HEK293T (cell line): ENCODE measurements around the gene IFIT1.

Experiments used
- FOXK2 ChIP-seq: fragments of 450-650 bp; IDR thresholded peaks from 2 replicates; pipeline ENCODE4 v1.6.1; 2016; ENCODE audit warnings: mild to moderate bottlenecking
- HDGF ChIP-seq: fragments of 450-650 bp; IDR thresholded peaks from 2 replicates; pipeline ENCODE4 v1.6.1; 2017; ENCODE audit warnings: antibody characterized with exemption, borderline replicate concordance
- NFRKB ChIP-seq: fragments of 450-650 bp; IDR thresholded peaks from 2 replicates; pipeline ENCODE4 v1.6.1; 2016; ENCODE audit warnings: mild to moderate bottlenecking, moderate library complexity
- PKNOX1 ChIP-seq: fragments of 450-650 bp; IDR thresholded peaks from 2 replicates; pipeline ENCODE4 v1.6.1; 2016
- SP1 ChIP-seq: fragments of 450-650 bp; IDR thresholded peaks from 2 replicates; pipeline ENCODE4 v1.6.1; 2017
- SUZ12 ChIP-seq: fragments of 450-650 bp; IDR thresholded peaks from 2 replicates; pipeline ENCODE4 v1.6.1; 2016; ENCODE audit warnings: mild to moderate bottlenecking

GRCh38 chr10:89425000-89425399, 32.6 kb downstream of the IFIT1 start:
- TF ChIP-seq FOXK2 (no peak), HDGF (no peak), SUZ12 (no peak), PKNOX1 (no peak), NFRKB (no peak), SP1 (no peak)
